NAMALWA (cell line): ENCODE results near the gene NPY.

Experiments
- DNase-seq: peaks from one replicate; pipeline ENCODE4 v3.0.0-alpha.2; 2015; ENCODE audit warnings: low spot score

NPY gene

GRCh38 chr7:24316340-24316739 is 32.4 kb downstream of the NPY start:
- no peak for DNase-seq

GRCh38 chr7:24318326-24318725 is 34.3 kb downstream of the NPY start:
- peak; percentile 47 for DNase-seq

GRCh38 chr7:24319209-24319608 is 35.2 kb downstream of the NPY start:
- DNase-seq, result no peak

GRCh38 chr7:24323961-24324480 is 40.0 kb downstream of the NPY start:
- DNase-seq, result no peak

- peak; percentile 80 for DNase-seq
Measured at GRCh38 chr7:24325708-24326107, 41.7 kb downstream of the NPY start.

- DNase-seq, result no peak
Measured at GRCh38 chr7:24328050-24328449, 44.1 kb downstream of the NPY start.

GRCh38 chr7:24328894-24329293 is 44.9 kb downstream of the NPY start:
- DNase-seq, result no peak

GRCh38 chr7:24334012-24334411 is 50.0 kb downstream of the NPY start:
- DNase-seq, result no peak

- DNase-seq, result no peak
Measured at GRCh38 chr7:24334627-24335026, 50.6 kb downstream of the NPY start.

- no peak for DNase-seq
Measured at GRCh38 chr7:24336461-24336860, 52.5 kb downstream of the NPY start.

- DNase-seq, result no peak
Measured at GRCh38 chr7:24337180-24337579, 53.2 kb downstream of the NPY start.

GRCh38 chr7:24339575-24339974 is 55.6 kb downstream of the NPY start:
- no peak for DNase-seq

GRCh38 chr7:24340727-24341126 is 56.7 kb downstream of the NPY start:
- DNase-seq, result no peak
